Right kidney (tissue), 1 donor: Measurements from ENCODE around the gene PLEKHO2.

ENCODE experiments used
- DNase-seq: peaks from one replicate; pipeline ENCODE4 v3.0.0-alpha.2; 2016

PLEKHO2 gene

DNA sequence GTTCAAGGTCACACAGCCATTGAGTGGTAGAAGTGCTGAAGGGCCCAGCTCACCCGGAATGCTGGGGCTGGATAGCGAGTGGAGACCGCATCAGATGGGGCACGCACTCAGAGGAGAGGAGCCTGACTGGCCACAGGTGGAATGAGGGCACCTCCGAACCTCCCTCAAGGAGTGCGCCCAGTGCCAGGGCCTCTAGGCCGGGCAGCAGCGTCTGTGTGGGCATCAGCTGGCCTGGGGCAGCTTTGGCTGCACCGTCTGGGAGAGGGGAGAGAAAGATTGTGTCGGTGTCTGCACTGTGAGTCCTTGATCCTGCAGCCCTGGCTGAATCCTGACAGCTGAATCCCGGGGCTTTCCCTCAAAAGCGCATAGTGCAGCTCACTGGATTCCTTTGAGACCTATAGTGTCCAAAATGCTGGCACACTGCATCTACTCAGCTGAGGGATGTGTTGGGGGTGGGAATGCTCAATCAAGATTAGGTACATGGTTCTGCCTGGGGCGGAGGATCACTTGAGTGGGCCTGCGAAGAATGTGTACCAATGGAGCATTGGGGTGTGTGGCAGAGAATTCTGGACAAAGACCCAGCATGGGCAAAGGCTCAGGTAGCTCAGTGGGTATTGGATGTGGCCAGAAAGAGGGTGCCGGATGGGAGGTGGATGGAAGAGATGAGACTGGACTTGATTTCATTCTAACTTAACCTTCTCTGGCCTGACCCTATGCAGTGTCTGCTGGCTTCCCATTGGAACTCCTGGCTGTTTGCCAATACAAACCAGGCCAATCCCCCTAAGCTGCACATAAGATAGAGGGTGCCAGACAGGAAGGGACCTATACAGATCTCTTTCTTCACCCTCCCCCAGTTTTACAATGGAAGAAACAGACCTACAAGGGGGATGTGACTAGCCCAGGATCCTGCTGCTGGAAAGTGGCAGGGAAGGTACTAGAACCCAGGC lies 70.9 kb downstream of the PLEKHO2 start:
- DNase-seq = no peak

DNA sequence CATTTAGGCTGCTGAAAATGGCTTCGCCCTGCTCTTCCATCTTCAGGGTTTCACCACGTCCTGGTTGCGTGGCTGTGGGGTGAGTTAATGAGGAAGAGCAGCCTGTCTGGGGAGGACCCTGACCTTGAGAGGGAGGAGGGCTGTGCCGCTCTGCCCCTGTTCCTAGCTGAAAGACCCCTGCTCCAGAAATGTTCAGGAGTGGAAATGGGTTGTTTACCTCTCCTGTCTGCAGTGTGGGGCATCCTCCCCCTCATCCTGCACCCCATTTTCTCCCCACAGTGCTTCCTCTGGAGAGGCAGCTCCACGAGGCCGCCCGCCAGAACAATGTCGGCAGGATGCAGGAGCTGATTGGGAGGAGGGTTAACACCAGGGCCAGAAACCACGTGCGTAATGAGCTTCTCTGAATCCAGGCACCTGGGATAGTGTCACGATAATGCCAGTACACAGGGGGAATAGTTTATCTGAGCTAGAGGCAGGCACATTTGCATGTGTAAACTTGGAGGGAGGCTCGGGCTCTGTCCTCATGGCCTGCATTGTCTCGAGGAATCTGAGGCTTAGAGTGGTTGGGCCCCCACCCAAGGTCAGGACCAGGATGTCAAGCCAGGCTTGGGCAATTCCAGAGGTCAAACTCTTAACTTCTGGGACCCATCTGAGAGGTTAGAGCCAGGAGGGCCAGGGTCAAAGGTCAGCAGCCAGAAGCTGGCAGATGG lies 74.0 kb downstream of the PLEKHO2 start:
- no peak for DNase-seq

DNA sequence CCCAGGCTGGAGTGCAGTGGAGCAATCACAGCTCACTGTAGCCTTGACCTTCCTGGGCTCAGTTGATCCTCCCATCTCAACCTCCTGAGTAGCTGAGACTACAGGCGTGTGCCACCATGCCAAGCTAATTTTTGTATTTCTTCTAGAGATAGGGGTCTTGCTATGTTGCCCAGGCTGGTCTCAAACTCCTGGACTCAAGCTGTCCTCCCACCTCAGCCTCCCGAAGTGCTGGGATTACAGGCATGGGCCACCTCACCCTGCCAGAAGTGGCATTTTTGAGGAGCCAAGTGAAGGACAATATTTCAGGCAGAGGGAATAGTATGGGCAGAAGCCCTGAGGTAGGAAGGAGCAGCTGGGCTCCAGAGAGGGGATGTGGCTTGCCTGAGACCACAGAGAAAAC lies 74.7 kb downstream of the PLEKHO2 start:
- no peak for DNase-seq

DNA sequence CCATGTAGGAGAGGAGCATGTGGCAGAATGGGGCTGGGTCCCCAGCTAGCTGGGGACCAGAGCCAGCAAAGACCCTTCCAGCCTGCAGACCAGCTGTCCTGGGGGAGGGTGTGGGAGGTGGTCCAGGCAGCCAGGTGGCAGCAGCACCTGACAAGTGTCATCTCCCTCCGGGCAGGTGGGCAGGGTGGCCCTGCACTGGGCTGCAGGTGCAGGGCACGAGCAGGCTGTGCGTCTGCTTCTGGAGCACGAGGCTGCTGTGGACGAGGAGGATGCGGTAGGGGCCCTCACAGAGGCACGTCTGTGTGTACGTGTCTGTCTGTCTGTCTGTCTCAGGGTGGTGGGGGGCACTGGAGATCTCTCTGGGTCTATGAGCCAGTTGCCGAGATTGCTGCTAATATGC lies 75.5 kb downstream of the PLEKHO2 start:
- DNase-seq = no peak
